Measurements from ENCODE around the gene SLC7A1.

The SLC7A1 gene

DNA sequence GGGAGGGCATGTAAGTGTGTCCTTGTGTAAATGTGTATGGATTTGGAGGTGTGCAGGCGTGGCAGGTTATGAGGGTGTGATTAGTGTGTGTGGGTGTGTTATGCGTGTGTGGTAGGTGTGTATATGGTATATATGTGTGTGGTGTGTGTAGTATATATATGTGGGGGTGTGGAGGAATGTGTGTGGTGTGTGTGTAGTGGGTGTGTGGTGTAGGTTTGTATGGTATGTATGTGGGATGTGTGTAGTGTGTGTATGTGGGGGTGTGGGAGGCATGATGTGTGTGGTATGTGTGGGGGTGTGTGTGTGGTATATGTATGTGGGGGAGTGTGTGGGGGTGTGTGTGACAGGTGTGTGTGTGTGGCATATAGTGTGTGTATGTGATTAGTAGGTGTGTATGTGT, 104.2 kb downstream of the SLC7A1 start:
- DNase-seq (ENCODE audit: low read depth in 2 of 2, low spot score in 1 of 2) = no peak

DNA sequence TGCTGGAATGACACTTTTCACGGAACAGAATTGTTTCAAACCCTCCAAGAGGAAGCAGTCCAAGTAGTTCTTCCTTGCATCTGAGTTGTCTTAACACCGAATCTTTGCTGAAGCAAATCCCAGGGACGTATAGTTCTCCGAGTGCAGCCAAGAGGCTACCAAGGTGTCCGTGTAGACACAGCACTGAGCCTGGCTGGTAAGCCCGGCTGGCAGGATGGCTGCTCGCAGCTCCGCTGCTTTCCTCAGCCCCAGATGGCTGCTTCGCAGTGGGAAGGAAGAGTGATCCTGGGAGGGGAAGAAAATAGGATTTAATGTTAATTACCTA, 105.0 kb downstream of the SLC7A1 start:
- DNase-seq (ENCODE audit: low read depth in 2 of 2, low spot score in 1 of 2) = no peak

DNA sequence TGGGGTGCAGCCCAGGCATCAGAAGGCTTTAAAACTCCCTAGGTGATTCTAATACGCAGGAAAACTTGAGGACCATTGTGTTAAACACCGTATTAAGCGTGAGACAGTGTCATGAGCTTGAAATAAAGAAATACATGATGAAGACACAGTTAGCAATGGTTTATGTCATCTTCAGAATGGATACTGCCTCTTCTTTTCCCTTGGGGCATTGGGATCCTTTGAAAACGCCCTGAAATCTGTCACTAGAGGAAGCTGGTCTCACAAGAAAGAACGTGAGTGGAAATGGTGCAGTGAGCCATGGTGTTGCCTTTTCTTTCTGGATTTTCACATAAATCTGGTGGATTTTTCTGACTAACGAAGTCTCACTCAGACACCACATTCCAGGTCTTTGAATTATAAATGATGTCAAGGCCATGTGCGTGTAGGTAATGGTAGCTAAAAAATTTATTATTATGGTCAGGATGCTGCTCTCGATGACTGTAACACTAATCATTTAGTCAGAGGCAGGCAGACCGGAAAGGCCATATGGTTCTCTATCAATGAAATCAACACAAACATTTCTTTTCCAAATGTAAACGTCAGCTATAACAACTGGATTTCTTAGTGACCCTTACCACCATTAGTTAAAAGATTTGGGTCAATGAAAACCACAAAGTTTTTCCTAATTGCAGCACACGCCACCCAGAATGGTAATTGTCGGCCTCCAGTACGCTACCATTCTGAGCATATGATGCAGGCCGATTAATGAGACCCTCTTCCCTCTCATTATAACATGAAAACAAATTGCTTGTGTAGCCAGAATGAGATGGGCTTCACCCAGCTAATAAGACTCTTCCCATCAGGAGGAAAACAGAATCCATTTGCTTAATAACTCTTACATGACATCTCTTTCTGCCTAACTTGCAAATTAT, 105.6 kb downstream of the SLC7A1 start:
- DNase-seq (ENCODE audit: low read depth in 2 of 2, low spot score in 1 of 2) = no peak

DNA sequence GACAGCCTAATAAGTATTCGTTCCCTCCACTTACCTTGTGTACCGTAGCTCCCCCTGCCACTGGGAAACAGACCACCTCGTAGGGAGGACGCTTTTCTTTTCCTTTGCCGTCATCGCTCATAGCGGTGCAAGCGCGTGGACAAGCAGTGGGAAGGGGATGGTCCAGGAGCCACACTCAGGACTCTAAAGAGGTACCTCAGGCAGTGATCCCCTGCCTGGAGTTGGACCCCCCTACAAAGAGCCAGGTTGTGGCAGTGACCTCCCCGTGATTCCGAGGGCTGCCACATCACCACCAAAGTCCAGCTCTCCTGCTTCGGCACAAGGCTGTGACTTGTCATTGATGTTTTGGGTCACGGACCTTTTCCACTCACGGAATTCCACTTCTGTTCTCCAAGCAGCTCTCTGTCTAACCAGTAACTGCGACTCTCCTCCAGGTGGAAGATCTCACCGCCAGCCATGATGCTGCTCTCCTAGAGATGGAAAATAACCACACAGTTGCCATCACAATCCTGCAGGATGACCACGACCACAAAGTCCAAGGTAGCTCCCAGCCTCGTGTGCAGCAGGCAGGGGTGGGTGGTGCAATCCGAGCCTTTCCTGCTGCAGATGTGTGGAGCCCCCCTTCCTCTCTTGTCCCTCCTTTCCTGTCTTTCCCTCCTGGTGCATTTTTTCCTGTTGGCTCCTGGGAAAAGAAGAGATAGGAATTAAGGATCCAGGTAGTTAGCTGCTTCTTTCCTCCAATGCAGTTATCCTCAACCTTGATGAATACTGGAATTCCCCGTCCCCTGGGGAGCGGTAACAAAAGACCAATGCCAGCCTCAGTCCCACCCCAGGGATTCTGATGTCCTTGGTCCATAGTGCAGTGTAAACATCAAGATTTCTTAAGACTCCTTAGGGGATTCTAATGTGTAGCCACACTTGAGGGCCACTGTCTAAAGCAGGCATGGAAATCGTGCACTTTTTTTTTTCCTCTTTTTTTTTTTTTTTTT, 107.7 kb downstream of the SLC7A1 start:
- DNase-seq (ENCODE audit: low read depth in 2 of 2, low spot score in 1 of 2) = no peak

DNA sequence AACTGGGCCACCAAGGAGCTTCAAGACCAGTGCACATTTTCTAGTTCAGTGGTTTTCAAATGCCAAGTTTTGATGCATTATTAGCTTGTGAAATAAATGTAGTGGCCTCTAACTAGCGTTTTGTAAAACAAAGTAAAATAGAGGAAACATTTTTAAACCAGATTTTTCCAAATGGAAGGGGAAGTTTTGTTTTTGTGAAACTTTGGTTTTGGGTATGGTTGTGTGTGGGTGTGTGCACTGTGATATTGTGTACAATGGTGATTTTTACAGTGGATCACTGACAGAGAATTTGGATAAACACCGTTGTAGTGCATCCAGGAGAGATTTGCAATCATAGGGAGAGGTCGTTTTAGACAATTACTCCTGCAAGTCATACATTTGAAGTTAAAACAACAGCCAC, 108.9 kb downstream of the SLC7A1 start:
- no peak for DNase-seq (ENCODE audit: low read depth in 2 of 2, low spot score in 1 of 2)

DNA sequence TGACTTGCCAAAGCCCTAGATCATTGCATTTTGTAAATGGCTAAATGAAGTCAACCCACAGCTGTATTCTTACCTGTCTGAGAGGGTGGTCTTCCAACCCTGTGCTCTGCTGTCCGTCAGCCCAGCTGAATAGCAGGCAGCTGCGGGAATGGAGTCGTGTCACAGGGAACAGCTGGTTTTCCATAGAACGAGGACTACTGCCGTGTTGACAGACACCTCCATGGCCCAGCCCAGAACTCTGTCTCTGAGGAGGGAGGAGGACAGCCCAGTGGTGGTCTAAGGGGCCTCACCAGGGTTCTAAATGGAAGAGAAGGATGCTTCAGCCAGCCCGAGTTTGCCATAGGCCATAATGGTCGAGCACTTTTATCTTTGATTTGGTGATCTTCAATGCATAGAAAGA, 110.7 kb downstream of the SLC7A1 start:
- no peak for DNase-seq (ENCODE audit: low read depth in 2 of 2, low spot score in 1 of 2)

DNA sequence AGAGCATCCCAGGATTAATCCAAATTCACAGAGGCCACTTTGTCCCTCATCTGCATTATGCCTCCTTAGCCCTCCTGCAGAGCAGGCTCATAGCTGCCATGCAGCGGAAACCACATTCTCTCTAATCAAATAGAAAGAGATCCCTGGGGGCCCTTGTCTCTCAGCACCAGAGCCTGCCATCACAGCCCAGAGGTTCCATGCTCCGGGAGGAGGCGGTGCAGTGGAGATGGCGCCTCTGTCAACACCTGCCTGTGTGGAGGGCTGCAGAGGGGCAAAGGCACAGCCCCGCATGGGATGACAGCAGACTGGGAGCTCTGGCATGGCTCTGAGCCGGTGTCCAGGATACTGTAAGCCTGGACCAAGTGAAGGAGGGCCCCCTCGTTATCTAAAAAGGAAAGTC, 111.3 kb downstream of the SLC7A1 start:
- DNase-seq (ENCODE audit: low read depth in 2 of 2, low spot score in 1 of 2) = no peak

DNA sequence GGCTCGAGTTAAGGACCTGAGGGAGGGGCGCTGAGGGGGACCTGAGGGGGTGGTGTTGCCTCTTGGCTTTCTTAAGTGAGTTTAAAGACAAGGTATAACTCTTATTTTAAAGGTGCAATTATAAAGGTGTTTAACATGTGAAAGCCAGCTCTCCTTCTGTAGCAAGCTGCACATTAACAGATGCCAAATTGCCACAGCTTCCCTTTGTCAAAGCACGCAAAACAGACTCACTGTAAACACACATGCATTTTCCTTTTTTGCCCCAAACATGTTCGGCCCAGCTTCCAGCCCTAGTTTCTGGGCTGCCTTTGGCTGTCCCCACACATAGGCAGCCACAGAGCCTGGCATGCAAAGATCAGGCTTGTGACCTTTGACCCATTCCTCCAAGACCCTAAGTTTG, 111.9 kb downstream of the SLC7A1 start:
- no peak for DNase-seq (ENCODE audit: low read depth in 2 of 2, low spot score in 1 of 2)

DNA sequence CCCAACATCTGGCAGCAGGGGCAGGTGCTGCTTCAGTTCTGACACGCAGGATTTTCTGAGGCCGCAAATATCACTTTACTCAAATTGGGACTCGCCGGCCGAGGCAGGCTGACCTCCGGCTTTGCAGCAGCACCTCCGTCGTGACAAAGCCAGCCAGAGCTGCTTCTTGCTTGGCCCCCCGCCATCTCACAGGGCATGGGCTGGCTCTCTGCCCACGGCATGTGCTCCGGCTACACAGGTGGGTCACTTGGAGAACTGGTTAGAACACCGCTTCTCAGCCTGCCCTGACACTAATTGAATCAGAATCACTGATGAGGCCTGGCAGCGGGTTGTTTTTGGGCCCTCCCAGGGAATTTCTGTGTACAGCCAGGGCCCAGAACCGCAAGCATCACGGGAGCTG, 112.3 kb downstream of the SLC7A1 start:
- no peak for DNase-seq (ENCODE audit: low read depth in 2 of 2, low spot score in 1 of 2)

DNA sequence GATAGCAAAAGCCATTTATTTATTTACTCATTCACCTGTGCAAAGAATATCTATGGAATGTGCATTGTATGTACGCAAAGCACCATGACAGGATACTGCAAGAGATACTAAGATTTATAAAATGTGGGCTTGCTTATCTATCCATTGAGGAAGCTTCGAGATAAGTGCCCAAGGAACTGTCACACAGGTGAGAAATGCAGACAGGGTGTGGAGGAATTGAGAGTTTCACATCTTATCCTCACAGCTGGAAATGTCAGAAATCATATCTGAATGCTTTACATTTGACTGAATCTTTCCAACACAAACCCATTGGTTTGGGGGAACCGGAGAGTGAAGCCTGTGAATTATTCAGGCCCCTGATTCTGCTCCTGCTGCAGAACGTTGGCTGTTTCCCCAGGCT, 113.0 kb downstream of the SLC7A1 start:
- no peak for DNase-seq (ENCODE audit: low read depth in 2 of 2, low spot score in 1 of 2)

DNA sequence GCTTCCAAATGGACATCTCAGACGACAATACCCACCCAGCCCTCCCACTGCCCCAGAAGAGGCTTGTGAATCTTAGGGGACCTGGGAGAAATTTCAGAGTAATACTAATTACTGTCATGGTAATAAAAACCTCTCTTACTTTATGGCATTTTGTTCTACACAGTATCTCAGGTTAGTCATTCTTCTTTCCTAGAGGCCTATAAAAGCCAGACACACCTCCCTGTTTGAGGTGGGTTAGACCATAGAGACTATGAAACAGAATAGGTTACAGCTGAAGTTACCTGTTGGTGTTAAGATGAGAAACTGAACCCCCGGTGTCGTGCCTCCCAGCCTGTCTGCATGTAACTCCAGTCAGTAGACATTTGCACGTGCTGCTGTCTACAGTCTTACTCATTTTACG, 113.9 kb downstream of the SLC7A1 start:
- DNase-seq (ENCODE audit: low read depth in 2 of 2, low spot score in 1 of 2) = no peak

DNA sequence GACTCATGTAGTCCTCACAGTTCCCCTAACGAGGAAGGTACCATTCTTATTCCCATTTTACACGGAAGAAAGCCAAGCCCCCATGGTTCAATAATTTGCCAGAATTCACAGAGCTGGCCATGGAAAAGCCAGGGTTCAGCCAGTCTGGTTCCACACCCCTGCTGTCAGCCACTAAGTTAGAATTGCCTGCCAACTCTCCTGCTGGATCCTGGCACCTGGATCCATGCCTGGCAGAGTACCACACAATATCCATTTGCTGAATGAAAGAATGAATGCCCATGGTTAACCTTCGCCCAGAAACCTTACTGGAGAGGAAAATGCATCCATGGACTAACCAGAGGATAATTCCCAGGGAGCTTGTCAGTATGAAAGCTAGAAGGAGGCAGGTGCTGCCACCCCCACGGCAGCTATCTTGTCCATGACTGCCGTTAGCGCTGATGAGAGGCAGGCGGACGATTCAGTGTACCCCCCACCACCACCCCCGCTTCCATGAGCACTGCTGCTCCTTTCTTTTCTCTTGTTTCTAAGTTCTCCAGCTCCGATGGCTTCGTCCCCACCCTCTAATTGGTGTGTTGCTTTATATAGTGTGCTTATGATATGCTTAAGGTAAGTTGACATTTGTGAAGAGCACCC, 114.5 kb downstream of the SLC7A1 start:
- no peak for DNase-seq (ENCODE audit: low read depth in 2 of 2, low spot score in 1 of 2)

DNA sequence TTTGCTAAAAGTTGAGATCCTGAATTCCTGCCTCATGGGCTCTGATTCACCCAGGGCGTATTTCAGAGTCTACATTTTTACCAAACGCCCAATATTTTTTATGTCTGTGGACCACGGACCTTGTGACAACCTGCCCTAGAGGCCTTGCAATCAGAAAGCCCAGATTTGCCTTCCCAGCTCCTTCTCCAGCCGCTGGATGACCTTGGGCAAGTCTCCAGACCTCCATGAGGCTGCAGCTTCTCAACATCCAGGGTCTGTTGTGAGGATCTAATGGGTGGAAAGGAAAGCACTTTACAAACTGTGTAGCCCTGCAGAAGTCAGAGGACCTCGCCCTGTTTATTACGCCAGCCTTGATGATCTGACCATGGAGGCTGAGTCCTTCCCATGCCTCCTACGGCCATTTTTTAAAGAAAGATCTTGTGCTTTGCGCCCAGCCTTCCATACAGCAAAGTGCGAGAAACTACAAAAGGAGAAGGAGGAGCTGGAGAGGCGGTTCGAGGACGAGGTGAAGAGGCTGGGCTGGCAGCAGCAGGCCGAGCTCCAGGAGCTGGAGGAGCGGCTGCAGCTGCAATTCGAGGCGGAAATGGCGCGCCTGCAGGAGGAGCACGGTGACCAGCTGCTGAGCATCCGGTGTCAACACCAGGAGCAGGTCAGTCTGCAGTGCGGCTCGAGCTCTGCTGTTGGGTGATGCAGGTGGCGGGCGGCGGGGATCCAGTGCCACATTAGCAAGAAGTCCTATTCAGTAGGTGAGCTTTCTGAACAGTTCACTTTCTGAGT, 115.6 kb downstream of the SLC7A1 start:
- DNase-seq (ENCODE audit: low read depth in 2 of 2, low spot score in 1 of 2) = no peak

DNA sequence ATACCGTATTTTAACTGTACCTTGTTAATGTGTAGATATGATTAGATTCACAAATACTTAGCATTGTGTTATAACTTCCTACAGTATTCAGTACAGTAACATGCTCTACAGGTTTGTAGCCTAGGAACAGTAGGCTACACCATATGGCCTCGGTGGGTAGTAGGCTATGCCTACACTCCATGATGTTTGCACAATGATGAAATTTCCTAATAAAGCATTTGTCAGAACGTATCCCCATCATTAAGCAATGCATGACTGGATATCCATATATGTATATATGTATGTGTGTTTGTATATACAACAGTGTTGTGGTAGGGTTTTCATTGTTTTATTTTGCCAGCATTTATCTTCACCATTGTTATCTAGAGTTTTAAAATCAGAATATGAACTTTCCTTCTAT, 119.4 kb downstream of the SLC7A1 start:
- no peak for DNase-seq (ENCODE audit: low read depth in 2 of 2, low spot score in 1 of 2)

DNA sequence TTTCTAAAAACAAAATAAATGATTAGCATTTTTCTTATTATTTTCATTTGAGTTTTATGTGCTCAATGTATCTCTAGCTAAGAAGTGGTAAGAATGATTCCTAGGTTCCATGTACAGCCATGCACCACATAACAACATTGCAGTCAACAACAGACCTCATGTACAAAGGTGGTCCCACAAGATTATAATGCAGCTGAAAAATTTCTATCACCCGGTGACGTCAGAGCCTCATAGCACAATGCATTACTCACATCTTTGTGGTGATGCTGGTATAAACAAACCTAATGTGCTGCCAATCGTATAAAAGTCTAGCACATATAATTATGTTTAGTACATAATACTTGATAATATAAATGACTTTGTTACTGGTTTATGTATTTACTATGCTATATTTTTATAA, 120.5 kb downstream of the SLC7A1 start:
- no peak for DNase-seq (ENCODE audit: low read depth in 2 of 2, low spot score in 1 of 2)

DNA sequence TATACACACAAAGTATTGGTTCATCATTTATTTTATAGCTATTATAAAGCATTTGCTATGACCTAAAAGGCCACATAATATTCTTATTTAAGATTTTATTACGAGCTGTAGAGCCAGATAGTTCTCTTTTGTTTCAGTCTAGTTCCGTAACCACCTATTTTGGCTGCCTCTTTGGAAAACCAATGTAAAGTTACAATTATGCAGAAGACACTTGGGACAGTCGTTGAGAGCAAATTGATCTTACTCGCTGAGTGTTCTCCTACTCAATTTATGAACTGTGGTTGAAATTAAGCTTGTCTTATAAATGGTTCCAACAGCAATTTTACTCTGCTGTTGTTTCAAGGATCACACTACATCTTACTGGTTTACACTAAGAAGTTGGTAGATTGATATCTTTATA, 122.3 kb downstream of the SLC7A1 start:
- DNase-seq (ENCODE audit: low read depth in 2 of 2, low spot score in 1 of 2) = no peak

DNA sequence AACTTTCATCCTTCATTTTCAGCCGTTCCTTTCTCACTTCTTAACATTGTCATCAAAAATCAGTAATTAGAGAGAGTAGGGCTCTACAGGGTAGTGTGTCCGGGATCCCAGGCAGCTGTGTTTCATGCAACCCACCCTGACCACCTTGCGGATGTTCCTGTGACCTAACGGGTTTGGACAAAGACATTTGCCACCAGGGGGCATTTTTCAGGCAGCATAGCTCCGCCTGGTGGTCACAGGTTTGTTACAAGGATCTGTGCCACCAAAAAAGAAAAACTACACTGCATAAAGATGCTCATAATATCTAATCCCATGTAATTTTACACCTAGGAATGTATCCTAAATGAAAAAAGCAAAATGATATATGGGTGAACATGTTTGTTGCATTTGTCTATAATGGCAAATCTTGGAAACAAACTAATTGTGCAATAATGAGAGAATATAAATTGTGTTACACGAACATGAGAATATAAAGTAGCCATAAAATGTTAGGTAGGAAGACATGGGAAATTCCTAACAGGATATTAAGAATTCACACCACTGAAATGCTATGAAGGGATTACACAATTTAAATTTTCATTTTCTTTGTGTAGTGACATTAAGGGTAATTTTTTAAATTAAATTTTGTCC, 123.0 kb downstream of the SLC7A1 start:
- no peak for DNase-seq (ENCODE audit: low read depth in 2 of 2, low spot score in 1 of 2)

DNA sequence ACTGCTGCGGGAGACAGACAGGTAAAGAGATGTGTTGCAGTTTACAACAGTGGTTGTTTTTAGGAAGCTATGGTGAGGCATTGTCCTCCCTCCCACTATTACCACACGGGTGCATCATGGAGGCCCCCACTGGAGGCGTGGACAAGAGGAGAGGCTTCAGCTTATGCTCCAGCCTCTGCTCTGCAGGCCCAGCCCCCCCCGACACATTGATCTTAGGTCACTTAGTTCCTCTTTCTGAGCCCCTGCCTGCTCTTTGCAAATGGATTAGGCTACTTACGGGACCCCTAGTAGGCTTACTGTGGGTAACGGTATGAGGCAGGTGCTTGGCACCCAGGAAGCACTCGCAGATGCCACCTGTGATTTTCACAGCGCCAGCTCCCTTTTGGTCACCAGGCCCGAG, 123.9 kb downstream of the SLC7A1 start:
- DNase-seq (ENCODE audit: low read depth in 2 of 2, low spot score in 1 of 2) = no peak

DNA sequence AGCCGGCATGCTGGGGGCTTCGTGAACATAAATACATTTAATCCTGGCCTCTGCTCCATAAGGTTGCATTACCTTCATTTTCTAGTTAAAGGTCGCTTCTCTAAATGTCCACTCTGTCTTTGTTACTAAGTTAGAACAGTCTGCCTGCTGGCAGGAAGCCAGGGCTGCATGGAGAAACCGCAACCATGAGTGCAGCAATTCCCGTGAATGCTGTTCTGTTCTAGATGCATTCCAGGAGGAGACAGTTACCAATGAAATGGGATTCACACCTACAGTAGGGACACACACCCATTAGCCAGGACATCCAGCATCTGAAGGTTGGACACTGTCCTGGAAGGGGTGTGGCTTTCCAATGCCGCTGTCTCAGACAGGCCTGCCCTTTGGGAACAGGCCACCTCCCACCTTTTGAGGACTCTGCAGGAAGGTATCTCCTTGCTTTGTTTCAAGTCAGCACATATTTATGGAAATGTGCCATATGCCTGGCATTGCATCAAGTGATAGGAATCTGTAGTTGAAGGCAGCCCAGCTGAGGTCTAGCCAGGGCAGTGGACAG, 129.7 kb downstream of the SLC7A1 start:
- no peak for DNase-seq (ENCODE audit: low read depth in 2 of 2, low spot score in 1 of 2)

DNA sequence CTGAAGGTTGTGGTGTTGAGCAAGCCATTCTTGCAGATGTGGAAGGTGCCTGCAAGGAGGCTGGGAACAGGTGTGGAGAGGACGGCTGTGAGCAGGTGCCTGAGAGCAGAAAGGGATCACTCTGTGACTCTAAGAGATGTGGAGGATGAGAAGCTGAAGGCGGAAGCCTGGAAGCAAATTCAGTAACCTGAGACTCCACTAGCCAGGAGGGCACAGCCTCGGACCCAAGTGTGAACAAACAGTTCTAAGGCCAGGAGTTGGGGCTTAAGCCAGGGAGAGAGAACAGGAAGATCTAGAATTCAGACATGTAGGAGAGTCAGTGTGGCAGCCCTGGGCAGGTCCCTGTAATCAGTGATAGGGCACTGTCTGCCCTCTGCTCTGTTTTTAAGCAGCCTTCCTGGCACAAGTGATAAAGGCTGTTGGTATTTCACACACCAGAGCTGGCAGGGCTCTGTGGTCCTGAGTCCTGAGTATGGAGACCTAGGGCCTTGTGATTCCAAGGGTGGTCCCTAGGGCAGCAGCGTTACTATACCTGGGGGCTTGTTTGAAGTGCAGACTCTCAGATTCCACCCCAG, 131.3 kb downstream of the SLC7A1 start:
- DNase-seq (ENCODE audit: low read depth in 2 of 2, low spot score in 1 of 2) = no peak

Measured in stimulated activated CD8-positive, alpha-beta memory T cell treated with anti-CD3 and anti-CD28 coated beads, Interleukin-4, amount 100 ng/mL, for 4 hours (primary cell).